ENCODE results near the gene KCNH8.

- no peak for TF ChIP-seq POLR2A (IDR thresholded peaks at IDR 0.05)
- no peak for TF ChIP-seq CTCF (IDR thresholded peaks at IDR 0.05)
These were observed 136.7 kb downstream of the KCNH8 start for GRCh38 chr3:19284974-19285373.

Data from right lobe of liver (tissue), 4 donors.